GM12874 (cell line): ENCODE results near the gene ARHGEF1.
A peak's percentile ranks its signal among the peaks of the same experiment; 100 is the strongest.

Experiments
- CTCF ChIP-seq: IDR thresholded peaks from 2 replicates; pipeline ENCODE4 v1.5.1; 2011; ENCODE audit warnings: low read depth, mild to moderate bottlenecking, control low read depth, low read length, moderate library complexity; ENCODE audit not compliant: insufficient read depth

Gene ARHGEF1

GRCh38 chr19:41859213-41859617, 23.8 kb upstream of the ARHGEF1 start:
- no peak; the same call in 1 of the 2 replicates for TF ChIP-seq CTCF

GRCh38 chr19:41859618-41860418, 23.2 kb upstream of the ARHGEF1 start, which contains the start of gene RPS19:
TSS of gene RPS19 (plus strand) at chr19:41860255. CDS start at chr19:41860775, 520 bp downstream.
- TF ChIP-seq CTCF: peak; percentile 51; the same call in 1 of the 2 replicates

GRCh38 chr19:41860419-41861115, 22.4 kb upstream of the ARHGEF1 start:
- no peak for TF ChIP-seq CTCF

- no peak for TF ChIP-seq CTCF
Measured at GRCh38 chr19:41861116-41861768, 21.7 kb upstream of the ARHGEF1 start.

- TF ChIP-seq CTCF: no peak
Measured at GRCh38 chr19:41861846-41862245, 21.1 kb upstream of the ARHGEF1 start.

GRCh38 chr19:41862445-41862986, 20.5 kb upstream of the ARHGEF1 start:
- no peak for TF ChIP-seq CTCF

GRCh38 chr19:41863209-41863931, 19.6 kb upstream of the ARHGEF1 start:
- TF ChIP-seq CTCF: no peak
